NT2/D1 (cell line): ENCODE results near the gene NEIL3.

ENCODE experiments used
- SUZ12 ChIP-seq: IDR thresholded peaks from 2 replicates; pipeline ENCODE4 v1.6.1; 2011; ENCODE audit not compliant: insufficient read length, insufficient read depth; ENCODE audit errors: extremely low read depth
- YY1 ChIP-seq: IDR thresholded peaks from 2 replicates; pipeline ENCODE4 v1.6.1; 2011; ENCODE audit not compliant: insufficient read length, insufficient read depth
- ZNF274 ChIP-seq: IDR thresholded peaks from 2 replicates; pipeline ENCODE4 v1.6.1; 2011; ENCODE audit warnings: mild to moderate bottlenecking, low read depth, low read length

- TF ChIP-seq YY1, result no peak
- no peak for TF ChIP-seq ZNF274
- no peak for TF ChIP-seq SUZ12
Measured at GRCh38 chr4:177356921-177357320, 47.2 kb downstream of the NEIL3 start.
